SK-N-SH (cell line): ENCODE measurements around the gene SIAH1. TPM values are rescaled to one million over a fixed set of nuclear protein-coding genes. Genes with fewer than 3 reads are reported as not detected.

ENCODE experiments used
- CTCF ChIA-PET: fragments of 300-600, 350-600 bp; formaldehyde crosslinking; extraction: SDS; loops from one replicate; lab custom pipeline; 2021; lab: Yijun Ruan, JAX
- POLR2A ChIA-PET: fragments of 350-600 bp; sonication (Branson Sonifier 250); formaldehyde crosslinking; extraction: SDS; loops from one replicate; lab custom pipeline; 2020; ENCODE audit warnings: antibody characterized with exemption, inconsistent platforms; lab: Yijun Ruan, JAX
- DNase-seq: peaks from one replicate; pipeline ENCODE4 v3.0.0; 2012
- H2AFZ ChIP-seq: fragments of 200-600 bp; sonication (generic); 2 replicates; pipeline ENCODE4 v1.8.1; 2016; ENCODE audit warnings: antibody characterized with exemption, mild to moderate bottlenecking, low read depth
- H3F3A ChIP-seq: fragments of 200-600 bp; sonication (generic); replicated peaks from 2 replicates; pipeline ENCODE3; 2016; ENCODE audit warnings: antibody characterized with exemption, mild to moderate bottlenecking; ENCODE audit not compliant: insufficient read depth
- H3K27ac ChIP-seq, 2 experiments: fragments of 200-500 bp in 1 of 2; fragments of 200-600 bp in 1 of 2; sonication (Bioruptor generic) in 1 of 2; sonication (generic), shearing (Covaris generic) in 1 of 2; 2 replicates each; pipeline versions ENCODE4 v1.5.1 to v1.6.1; 2014 to 2016; ENCODE audit warnings: low read depth in 2 of 2, inconsistent platforms in 1 of 2, low read length in 1 of 2, mild to moderate bottlenecking in 1 of 2, mixed read lengths in 1 of 2
- H3K27me3 ChIP-seq: fragments of 200-600 bp; sonication (generic), shearing (Covaris generic); 2 replicates; pipeline ENCODE4 v1.6.1; 2016; ENCODE audit warnings: mixed run types; ENCODE audit not compliant: insufficient read depth
- H3K36me3 ChIP-seq, 2 experiments: fragments of 200-500 bp in 1 of 2; fragments of 200-600 bp in 1 of 2; sonication (Bioruptor generic) in 1 of 2; sonication (generic) in 1 of 2; replicated peaks in 1 of 2; 2 replicates each; pipeline versions ENCODE3 to v1.5.1; 2014 to 2016; ENCODE audit warnings: low read length in 1 of 2, mild to moderate bottlenecking in 1 of 2; ENCODE audit not compliant: insufficient read depth in 2 of 2, control insufficient read depth in 1 of 2
- H3K4me1 ChIP-seq, 2 experiments: fragments of 200-500 bp in 1 of 2; fragments of 200-600 bp in 1 of 2; sonication (Bioruptor generic) in 1 of 2; sonication (generic), shearing (Covaris generic) in 1 of 2; 2 replicates each; pipeline versions ENCODE4 v1.5.1 to v1.6.1; 2014 to 2016; ENCODE audit warnings: low read depth in 1 of 2, low read length in 1 of 2, mixed run types in 1 of 2; ENCODE audit not compliant: insufficient read depth in 2 of 2, control insufficient read depth in 1 of 2
- H3K4me2 ChIP-seq: fragments of 200-600 bp; sonication (generic), shearing (Covaris generic); 2 replicates; pipeline ENCODE4 v1.6.1; 2017; ENCODE audit warnings: mixed run types
- H3K4me3 ChIP-seq, 2 experiments: fragments of 200-500 bp in 1 of 2; fragments of 200-600 bp in 1 of 2; sonication (Bioruptor generic) in 1 of 2; sonication (generic), shearing (Covaris generic) in 1 of 2; 2 replicates each; pipeline versions ENCODE4 v1.5.1 to v1.8.1; 2014 to 2016; ENCODE audit warnings: low read depth in 2 of 2, inconsistent platforms in 1 of 2, low read length in 1 of 2, mild to moderate bottlenecking in 1 of 2, mixed read lengths in 1 of 2, moderate library complexity in 1 of 2
- H3K79me2 ChIP-seq: fragments of 200-600 bp; sonication (generic); 2 replicates; pipeline ENCODE4 v1.8.1; 2017; ENCODE audit warnings: mild to moderate bottlenecking; ENCODE audit not compliant: insufficient read depth
- H3K9ac ChIP-seq: fragments of 200-600 bp; sonication (generic); 2 replicates; pipeline ENCODE4 v1.6.1; 2017; ENCODE audit warnings: mixed run types
- H3K9me2 ChIP-seq: fragments of 200-600 bp; sonication (generic); 2 replicates; pipeline ENCODE4 v1.6.1; 2017; ENCODE audit warnings: mixed run types
- H3K9me3 ChIP-seq: fragments of 200-600 bp; sonication (generic); 2 replicates; pipeline ENCODE4 v1.6.1; 2017; ENCODE audit warnings: mixed run types, mild to moderate bottlenecking, moderate library complexity
- H4K20me1 ChIP-seq: fragments of 200-600 bp; sonication (generic); 2 replicates; pipeline ENCODE4 v1.6.1; 2017; ENCODE audit warnings: mild to moderate bottlenecking, mixed run types; ENCODE audit not compliant: insufficient read depth
- EP300 ChIP-seq, 2 experiments: IDR thresholded peaks; 2 replicates each; pipeline versions ENCODE4 v1.4.0 to v1.6.1; 2012; ENCODE audit warnings: borderline replicate concordance in 1 of 2, low read depth in 1 of 2, low read length in 1 of 2
- FOSL2 ChIP-seq: IDR thresholded peaks from 2 replicates; pipeline ENCODE4 v1.4.0; 2012; ENCODE audit warnings: low read depth, mild to moderate bottlenecking, moderate library complexity, borderline replicate concordance
- FOXJ3 ChIP-seq: sonication (generic); formaldehyde crosslinking; IDR thresholded peaks from 2 replicates; pipeline ENCODE4 v1.5.1; 2020; ENCODE audit warnings: mild to moderate bottlenecking, missing genetic modification reagents
- GABPA ChIP-seq: IDR thresholded peaks from 2 replicates; pipeline ENCODE4 v1.4.0; 2012; ENCODE audit warnings: low read depth, mild to moderate bottlenecking
- GATA2 ChIP-seq: sonication (generic); formaldehyde crosslinking; IDR thresholded peaks from 2 replicates; pipeline ENCODE4 v1.5.0; 2020; ENCODE audit warnings: mild to moderate bottlenecking, missing genetic modification reagents
- JUND ChIP-seq: IDR thresholded peaks from 2 replicates; pipeline ENCODE4 v1.4.0; 2012
- MEF2A ChIP-seq: IDR thresholded peaks from 2 replicates; pipeline ENCODE4 v1.4.0; 2012; ENCODE audit warnings: low read depth, borderline replicate concordance
- MXI1 ChIP-seq: IDR thresholded peaks from 2 replicates; pipeline ENCODE4 v1.6.1; 2012; ENCODE audit warnings: mild to moderate bottlenecking, low read depth, low read length, improper control_type of control experiment
- NRF1 ChIP-seq: IDR thresholded peaks from 2 replicates; pipeline ENCODE4 v1.6.1; 2012; ENCODE audit warnings: low read depth, mild to moderate bottlenecking, low read length
- POLR2AphosphoS5 ChIP-seq: IDR thresholded peaks from 2 replicates; pipeline ENCODE4 v1.6.1; 2012; ENCODE audit warnings: low read depth, low read length
- RCOR1 ChIP-seq: fragments of 150-350 bp; IDR thresholded peaks from 2 replicates; pipeline ENCODE4 v1.6.1; 2017; ENCODE audit warnings: antibody characterized with exemption, low read length
- RFX5 ChIP-seq: IDR thresholded peaks from 2 replicates; pipeline ENCODE4 v1.6.1; 2012; ENCODE audit warnings: mild to moderate bottlenecking, improper control_type of control experiment, low read length
- SMC3 ChIP-seq: IDR thresholded peaks from 2 replicates; pipeline ENCODE4 v1.6.1; 2012; ENCODE audit warnings: low read depth, low read length, improper control_type of control experiment
- TCF12 ChIP-seq: IDR thresholded peaks from 2 replicates; pipeline ENCODE4 v1.4.0; 2012
- YY1 ChIP-seq: IDR thresholded peaks from 2 replicates; pipeline ENCODE4 v1.4.0; 2012; ENCODE audit warnings: low read depth, mild to moderate bottlenecking
- WGBS: methylation state at CpG from one replicate; pipeline ENCODE4 v1.1.6; 2017; ENCODE audit warnings: low lambda C conversion rate; 5-methylcytosine and 5-hydroxymethylcytosine counted together
- polyA plus RNA-seq, 3 experiments: library from polyadenylated mRNA; depleted of rRNA; stranded (reverse); fragments of >200 nt; gene quantifications; 2 replicates each; pipeline ENCODE4 v1.2.3, GENCODE V29; 2012
- TF ChIP-seq, protein P1 (sequence below): fragments of 150-350 bp; IDR thresholded peaks from 2 replicates; pipeline ENCODE4 v1.6.1; 2017; ENCODE audit warnings: antibody characterized with exemption, low read length, low read depth, borderline replicate concordance
- TF ChIP-seq, protein P2 (sequence below): IDR thresholded peaks from 2 replicates; pipeline ENCODE4 v1.4.0; 2012; ENCODE audit warnings: low read depth, borderline replicate concordance
- TF ChIP-seq, protein P3 (sequence below): IDR thresholded peaks from 2 replicates; pipeline ENCODE4; 2012
- TF ChIP-seq, protein P4 (sequence below): IDR thresholded peaks from 2 replicates; pipeline ENCODE4 v1.4.0; 2012; ENCODE audit warnings: low read depth, borderline replicate concordance

SIAH1 gene
- polyA plus RNA-seq, 1 of the 3 experiments (the other 2 are of a cell fraction), result 15.4 TPM

DNA sequence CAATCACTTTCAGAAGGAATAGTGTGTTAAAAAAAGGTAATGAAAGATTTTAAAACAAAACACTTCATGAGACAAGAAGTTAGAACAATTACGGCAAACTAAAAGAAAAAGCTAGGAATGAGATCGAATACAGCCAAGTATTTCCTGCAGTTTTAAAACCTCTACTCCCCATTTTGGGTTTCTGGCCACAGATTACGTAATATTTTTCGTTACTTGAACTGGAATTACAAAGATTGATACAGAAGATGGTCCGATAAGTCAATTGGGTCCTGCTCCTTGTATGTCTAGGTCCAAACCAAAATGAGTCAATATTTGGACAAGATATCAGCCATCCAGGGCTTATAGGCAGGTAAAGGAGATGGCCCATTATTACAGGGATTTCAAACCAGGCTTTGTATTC lies 52.2 kb downstream of the SIAH1 start:
- 97% methylated on average over 5 of the region's 5 CpGs for WGBS

DNA sequence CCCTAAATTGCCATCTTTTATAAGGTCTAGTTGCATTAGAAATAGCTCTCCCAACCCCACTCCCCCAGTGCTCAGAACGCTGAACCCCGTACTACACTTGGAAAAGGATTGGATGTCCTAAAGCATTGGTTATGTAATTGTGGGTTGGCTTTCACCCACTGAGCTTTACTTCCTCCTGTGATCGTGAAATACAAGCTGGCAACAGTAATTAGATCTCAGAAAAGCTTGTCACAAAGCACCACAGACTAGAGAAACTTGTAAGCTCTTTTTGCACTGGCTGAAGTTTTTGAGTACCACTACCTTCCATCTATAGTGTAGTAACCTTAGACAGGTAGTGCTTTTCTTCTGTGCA lies 54.4 kb downstream of the SIAH1 start:
- Histone ChIP-seq H3K9me2 (no peaks in the 10 kb centered on the region), H3K79me2 (no peaks in the 10 kb centered on the region), H4K20me1 (no peaks in the 10 kb centered on the region), H3K4me1 (no peaks in the 10 kb centered on the region), H3K4me2 (no peak overlapping the region), H3K4me3 (no peak overlapping the region), H3K36me3 (peaks cover 22% of the 10 kb centered on the region in 2 experiments), H3F3A (peaks cover 4% of the 10 kb centered on the region), H3K9me3 (no peaks in the 10 kb centered on the region), H2AFZ (no peak overlapping the region), H3K27me3 (no peaks in the 10 kb centered on the region), H3K27ac (no peak overlapping the region), H3K9ac (no peak overlapping the region)
- DNase-seq, result no peak
- ChIA-PET CTCF (no interaction called here), POLR2A (no interaction called here)
- no peak for TF ChIP-seq GATA2 (CRISPR knock-in tag)
- TF ChIP-seq YY1, result no peak
- TF ChIP-seq JUND, result no peak
- TF ChIP-seq FOXJ3 (CRISPR knock-in tag), result no peak
- no peak for TF ChIP-seq RFX5
- TF ChIP-seq MXI1, result no peak
- no peak for TF ChIP-seq MEF2A
- TF ChIP-seq, protein P1, sequence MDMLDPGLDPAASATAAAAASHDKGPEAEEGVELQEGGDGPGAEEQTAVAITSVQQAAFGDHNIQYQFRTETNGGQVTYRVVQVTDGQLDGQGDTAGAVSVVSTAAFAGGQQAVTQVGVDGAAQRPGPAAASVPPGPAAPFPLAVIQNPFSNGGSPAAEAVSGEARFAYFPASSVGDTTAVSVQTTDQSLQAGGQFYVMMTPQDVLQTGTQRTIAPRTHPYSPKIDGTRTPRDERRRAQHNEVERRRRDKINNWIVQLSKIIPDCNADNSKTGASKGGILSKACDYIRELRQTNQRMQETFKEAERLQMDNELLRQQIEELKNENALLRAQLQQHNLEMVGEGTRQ, result no peak
- no peak for TF ChIP-seq NRF1
- no peak for TF ChIP-seq SMC3
- TF ChIP-seq, protein P2, sequence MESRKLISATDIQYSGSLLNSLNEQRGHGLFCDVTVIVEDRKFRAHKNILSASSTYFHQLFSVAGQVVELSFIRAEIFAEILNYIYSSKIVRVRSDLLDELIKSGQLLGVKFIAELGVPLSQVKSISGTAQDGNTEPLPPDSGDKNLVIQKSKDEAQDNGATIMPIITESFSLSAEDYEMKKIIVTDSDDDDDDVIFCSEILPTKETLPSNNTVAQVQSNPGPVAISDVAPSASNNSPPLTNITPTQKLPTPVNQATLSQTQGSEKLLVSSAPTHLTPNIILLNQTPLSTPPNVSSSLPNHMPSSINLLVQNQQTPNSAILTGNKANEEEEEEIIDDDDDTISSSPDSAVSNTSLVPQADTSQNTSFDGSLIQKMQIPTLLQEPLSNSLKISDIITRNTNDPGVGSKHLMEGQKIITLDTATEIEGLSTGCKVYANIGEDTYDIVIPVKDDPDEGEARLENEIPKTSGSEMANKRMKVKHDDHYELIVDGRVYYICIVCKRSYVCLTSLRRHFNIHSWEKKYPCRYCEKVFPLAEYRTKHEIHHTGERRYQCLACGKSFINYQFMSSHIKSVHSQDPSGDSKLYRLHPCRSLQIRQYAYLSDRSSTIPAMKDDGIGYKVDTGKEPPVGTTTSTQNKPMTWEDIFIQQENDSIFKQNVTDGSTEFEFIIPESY, result no peak
- TF ChIP-seq FOSL2, result no peak
- TF ChIP-seq TCF12, result no peak
- no peak for TF ChIP-seq RCOR1
- TF ChIP-seq, protein P3, sequence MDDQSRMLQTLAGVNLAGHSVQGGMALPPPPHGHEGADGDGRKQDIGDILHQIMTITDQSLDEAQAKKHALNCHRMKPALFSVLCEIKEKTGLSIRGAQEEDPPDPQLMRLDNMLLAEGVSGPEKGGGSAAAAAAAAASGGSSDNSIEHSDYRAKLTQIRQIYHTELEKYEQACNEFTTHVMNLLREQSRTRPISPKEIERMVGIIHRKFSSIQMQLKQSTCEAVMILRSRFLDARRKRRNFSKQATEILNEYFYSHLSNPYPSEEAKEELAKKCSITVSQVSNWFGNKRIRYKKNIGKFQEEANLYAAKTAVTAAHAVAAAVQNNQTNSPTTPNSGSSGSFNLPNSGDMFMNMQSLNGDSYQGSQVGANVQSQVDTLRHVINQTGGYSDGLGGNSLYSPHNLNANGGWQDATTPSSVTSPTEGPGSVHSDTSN, result no peak
- WGBS, result 91% methylated on average over 3 of the region's 3 CpGs

More for the DNA sequence above, 52.2 kb downstream of the SIAH1 start:
- Histone ChIP-seq H3K36me3 (peaks cover 22 to 23% of the 10 kb centered on the region in 2 experiments), H3K9me2 (no peaks in the 10 kb centered on the region), H4K20me1 (no peaks in the 10 kb centered on the region), H3K79me2 (no peaks in the 10 kb centered on the region), H3K4me2 (no peak overlapping the region), H3K9me3 (no peaks in the 10 kb centered on the region), H3K9ac (no peak overlapping the region), H3F3A (peaks cover 6% of the 10 kb centered on the region), H3K27ac (no peak overlapping the region), H3K27me3 (no peaks in the 10 kb centered on the region), H3K4me3 (no peak overlapping the region), H2AFZ (no peak overlapping the region), H3K4me1 (no peaks in the 10 kb centered on the region)
- POLR2A ChIA-PET, result no interaction called here
- TF ChIP-seq POLR2AphosphoS5, result no peak
- no peak for TF ChIP-seq RFX5
- no peak for TF ChIP-seq FOSL2
- no peak for TF ChIP-seq GABPA
- TF ChIP-seq EP300 (IDR thresholded peaks at IDR 0.05; ENCODE audit: borderline replicate concordance in 1 of 2, low read depth in 1 of 2, low read length in 1 of 2), result no peak
- TF ChIP-seq, protein P3, result no peak
- TF ChIP-seq, protein P1, result no peak
- TF ChIP-seq, protein P4, sequence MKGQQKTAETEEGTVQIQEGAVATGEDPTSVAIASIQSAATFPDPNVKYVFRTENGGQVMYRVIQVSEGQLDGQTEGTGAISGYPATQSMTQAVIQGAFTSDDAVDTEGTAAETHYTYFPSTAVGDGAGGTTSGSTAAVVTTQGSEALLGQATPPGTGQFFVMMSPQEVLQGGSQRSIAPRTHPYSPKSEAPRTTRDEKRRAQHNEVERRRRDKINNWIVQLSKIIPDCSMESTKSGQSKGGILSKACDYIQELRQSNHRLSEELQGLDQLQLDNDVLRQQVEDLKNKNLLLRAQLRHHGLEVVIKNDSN, result no peak
- CTCF ChIA-PET, result interaction anchor here (1.0 to 1.9 kb wide), 2 partner anchors 290 to 297 kb away, joined by 3 to 4 read pairs; no protein-coding TSS in a partner anchor
- DNase-seq, result no peak
